A673 (cell line): Measurements from ENCODE around the gene STOML1. TPM values are rescaled to one million over a fixed set of nuclear protein-coding genes. Genes with fewer than 3 reads are reported as not detected.
"Not testable (repeated sequence)": the region's sequence is repeated elsewhere in the genome, so short reads cannot be mapped to it uniquely, and the experiment has no call there.

Experiments used
- BruUV-seq: library from RNA; stranded (reverse); fragments of 400-500 nt; replicated peaks from 2 replicates; lab custom pipeline; 2021; lab: Mats Ljungman, UMichigan
- CTCF ChIA-PET: fragments of 300-600 bp; sonication (Branson Sonifier 250); formaldehyde crosslinking; loops from one replicate; lab custom pipeline; 2022; ENCODE audit warnings: antibody characterized with exemption; lab: Charles Lee
- POLR2A ChIA-PET: fragments of 300-600 bp; sonication (Branson Sonifier 250); formaldehyde crosslinking; loops from one replicate; lab custom pipeline; 2022; ENCODE audit warnings: antibody characterized with exemption; ENCODE audit not compliant: low non-redundant PET; lab: Charles Lee
- DNase-seq: peaks from one replicate; pipeline ENCODE4 v3.0.0-alpha.2; 2015; ENCODE audit warnings: low spot score
- H3K27ac ChIP-seq: fragments of 200-600 bp; sonication (generic); 2 replicates; pipeline ENCODE4 v1.5.1; 2016; ENCODE audit warnings: mixed run types, low read depth, mild to moderate bottlenecking, mixed read lengths, antibody characterized with exemption, low read length; ENCODE audit not compliant: poor library complexity, severe bottlenecking
- H3K27me3 ChIP-seq: fragments of 200-600 bp; sonication (generic); replicated peaks from 2 replicates; pipeline ENCODE4 v1.6.1; 2017; ENCODE audit warnings: mixed run types, low read depth, mild to moderate bottlenecking, mixed read lengths, antibody characterized with exemption, low read length; ENCODE audit not compliant: insufficient read depth, poor library complexity
- H3K36me3 ChIP-seq: fragments of 200-600 bp; sonication (generic); 2 replicates; pipeline ENCODE4 v1.6.1; 2016; ENCODE audit warnings: mixed run types, mild to moderate bottlenecking, mixed read lengths, antibody characterized with exemption, low read length; ENCODE audit not compliant: insufficient read depth, poor library complexity, severe bottlenecking
- H3K4me1 ChIP-seq: fragments of 200-600 bp; sonication (generic); 2 replicates; pipeline ENCODE4 v1.6.1; 2017; ENCODE audit warnings: mixed run types, mild to moderate bottlenecking, mixed read lengths, antibody characterized with exemption, low read length; ENCODE audit not compliant: insufficient read depth, poor library complexity, severe bottlenecking
- H3K4me3 ChIP-seq: fragments of 200-600 bp; sonication (generic); 2 replicates; pipeline ENCODE4 v1.5.1; 2016; ENCODE audit warnings: low read depth, mixed run types, mild to moderate bottlenecking, mixed read lengths, low read length; ENCODE audit not compliant: poor library complexity, severe bottlenecking
- H3K9me3 ChIP-seq: fragments of 200-600 bp; sonication (generic); 2 replicates; pipeline ENCODE4 v1.6.1; 2016; ENCODE audit warnings: mixed run types, low read depth, mild to moderate bottlenecking, mixed read lengths, antibody characterized with exemption, low read length; ENCODE audit not compliant: poor library complexity, severe bottlenecking
- EZH2 ChIP-seq: fragments of 200-600 bp; sonication (generic); IDR thresholded peaks from 2 replicates; pipeline ENCODE4 v1.6.1; 2017; ENCODE audit warnings: borderline replicate concordance, low read depth, mild to moderate bottlenecking, mixed read lengths, antibody characterized with exemption, low read length; ENCODE audit not compliant: poor library complexity, severe bottlenecking
- intact Hi-C: fragments of 100-400 bp; cut with micrococcal nuclease; formaldehyde crosslinking; loops from one replicate; pipeline ENCODE4 v1.10.0; 2022; ENCODE audit not compliant: unreplicated experiment
- total RNA-seq: library from RNA; stranded (reverse); gene quantifications from 2 replicates; pipeline ENCODE4 v1.2.3, GENCODE V29; 2021
- TF ChIP-seq, protein P1 (sequence below): fragments of 300-800, 200-600 bp; sonication (generic); conservative IDR thresholded peaks from 2 replicates; pipeline ENCODE4 v1.5.1; 2017; ENCODE audit warnings: low read depth, mild to moderate bottlenecking, antibody characterized with exemption, low read length, moderate library complexity, mixed read lengths

The STOML1 gene
- total RNA-seq, 1 experiment from 2014 or later = 7.3 TPM

DNA sequence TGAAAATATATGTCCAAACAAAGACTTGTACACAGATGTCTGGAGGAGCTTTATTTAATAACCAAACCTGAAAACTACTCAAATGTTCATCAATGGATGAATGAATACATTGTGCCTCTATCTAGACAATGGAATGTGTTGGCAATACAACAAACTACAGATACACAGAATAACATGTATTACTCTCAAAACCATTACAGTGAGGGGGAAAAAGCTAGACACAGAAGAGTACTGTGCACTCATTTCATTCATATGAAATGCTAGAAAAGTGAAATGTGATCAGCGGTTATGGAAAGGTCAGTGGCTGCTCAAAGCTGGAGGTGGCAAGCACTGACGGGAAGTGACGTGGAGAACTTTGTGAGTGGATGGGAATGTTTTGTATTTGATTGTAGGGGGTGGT, 13.2 kb downstream of the STOML1 start:
- CTCF ChIA-PET = no interaction called here
- intact Hi-C loops = no loop called here
- no peaks in the 10 kb centered on the region for H3K9me3 ChIP-seq
- H3K27ac ChIP-seq = no peak overlapping the region
- H3K4me3 ChIP-seq = no peak overlapping the region
- no TSS peak for BruUV-seq
- TF ChIP-seq, protein P1, sequence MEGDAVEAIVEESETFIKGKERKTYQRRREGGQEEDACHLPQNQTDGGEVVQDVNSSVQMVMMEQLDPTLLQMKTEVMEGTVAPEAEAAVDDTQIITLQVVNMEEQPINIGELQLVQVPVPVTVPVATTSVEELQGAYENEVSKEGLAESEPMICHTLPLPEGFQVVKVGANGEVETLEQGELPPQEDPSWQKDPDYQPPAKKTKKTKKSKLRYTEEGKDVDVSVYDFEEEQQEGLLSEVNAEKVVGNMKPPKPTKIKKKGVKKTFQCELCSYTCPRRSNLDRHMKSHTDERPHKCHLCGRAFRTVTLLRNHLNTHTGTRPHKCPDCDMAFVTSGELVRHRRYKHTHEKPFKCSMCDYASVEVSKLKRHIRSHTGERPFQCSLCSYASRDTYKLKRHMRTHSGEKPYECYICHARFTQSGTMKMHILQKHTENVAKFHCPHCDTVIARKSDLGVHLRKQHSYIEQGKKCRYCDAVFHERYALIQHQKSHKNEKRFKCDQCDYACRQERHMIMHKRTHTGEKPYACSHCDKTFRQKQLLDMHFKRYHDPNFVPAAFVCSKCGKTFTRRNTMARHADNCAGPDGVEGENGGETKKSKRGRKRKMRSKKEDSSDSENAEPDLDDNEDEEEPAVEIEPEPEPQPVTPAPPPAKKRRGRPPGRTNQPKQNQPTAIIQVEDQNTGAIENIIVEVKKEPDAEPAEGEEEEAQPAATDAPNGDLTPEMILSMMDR = no peak
- TF ChIP-seq EZH2 = no peak
- H3K36me3 ChIP-seq = no peaks in the 10 kb centered on the region
- POLR2A ChIA-PET = no interaction called here
- no peaks in the 10 kb centered on the region for H3K27me3 ChIP-seq
- H3K4me1 ChIP-seq = peaks cover 18% of the 10 kb centered on the region
- DNase-seq = no peak

DNA sequence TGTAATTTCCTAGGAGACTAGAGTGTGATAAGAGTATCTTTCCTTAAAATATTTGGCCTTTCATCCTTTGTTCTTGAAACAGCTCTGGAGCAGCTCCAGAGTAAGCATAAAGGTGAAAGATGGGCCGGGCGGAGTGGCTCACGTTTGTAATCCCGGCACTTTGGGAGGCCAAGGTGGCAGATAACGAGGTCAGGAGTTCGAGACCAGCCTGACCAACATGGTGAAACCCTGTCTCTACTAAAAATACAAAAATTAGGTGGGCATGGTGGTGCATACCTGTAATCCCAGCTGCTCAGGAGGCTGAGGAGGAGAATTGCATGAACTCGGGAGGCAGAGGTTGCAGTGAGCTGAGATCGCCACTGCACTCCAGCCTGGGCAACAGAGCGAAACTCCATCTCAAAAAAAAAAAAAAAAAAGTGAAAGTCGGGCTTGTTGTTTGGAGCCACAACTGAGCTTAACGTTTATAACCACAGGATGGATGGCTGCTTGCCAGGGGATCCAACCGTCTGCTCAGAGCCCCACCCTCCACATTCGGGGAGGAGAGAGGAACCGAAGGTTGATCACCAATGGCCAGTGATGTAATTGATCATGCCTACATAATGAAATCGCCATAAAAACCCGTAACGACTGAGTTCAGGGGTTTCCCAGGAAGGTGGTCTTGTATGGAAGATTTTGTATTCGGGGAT, 16.5 kb downstream of the STOML1 start:
- POLR2A ChIA-PET = not testable (repeated sequence)

DNA sequence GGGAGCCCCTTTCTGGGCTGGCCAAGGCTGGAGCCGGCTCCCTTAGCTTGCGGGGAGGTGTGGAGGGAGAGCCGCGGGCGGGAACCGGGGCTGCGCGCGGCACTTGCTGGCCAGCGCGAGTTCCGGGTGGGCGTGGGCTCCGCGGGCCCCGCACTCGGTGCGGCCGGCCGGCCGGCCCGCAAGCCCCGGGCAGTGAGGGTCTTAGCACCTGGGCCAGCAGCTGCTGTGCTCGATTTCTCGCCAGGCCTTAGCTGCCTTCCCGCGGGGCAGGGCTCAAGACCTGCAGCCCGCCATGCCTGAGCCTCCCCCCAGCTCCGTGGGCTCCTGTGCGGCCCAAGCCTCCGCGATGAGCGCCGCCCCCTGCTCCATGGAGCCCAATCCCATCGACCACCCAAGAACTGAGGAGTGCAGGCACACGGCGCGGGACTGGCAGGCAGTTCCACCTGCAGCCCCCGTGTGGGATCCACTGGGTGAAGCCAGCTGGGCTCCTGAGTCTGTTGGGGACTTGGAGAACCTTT, 18.4 kb downstream of the STOML1 start:
- H3K27ac ChIP-seq, H3K4me1 ChIP-seq, H3K9me3 ChIP-seq, DNase-seq, POLR2A ChIA-PET, H3K36me3 ChIP-seq, BruUV-seq, H3K27me3 ChIP-seq, H3K4me3 ChIP-seq: not testable (repeated sequence)
- CTCF ChIA-PET = interaction anchor here (0.8 to 1.6 kb wide), 3 partner anchors 14 to 344 kb away, joined by 3 to 49 read pairs (median 15); no protein-coding TSS in a partner anchor
- intact Hi-C loops = loop anchor here (2.0 to 5.0 kb wide), 3 partner anchors 63 to 349 kb away; no protein-coding TSS in a partner anchor

More for the DNA sequence above, 16.5 kb downstream of the STOML1 start:
- H3K27me3 ChIP-seq, H3K4me1 ChIP-seq, H3K9me3 ChIP-seq, H3K36me3 ChIP-seq, BruUV-seq, intact Hi-C loops, H3K27ac ChIP-seq, H3K4me3 ChIP-seq, DNase-seq: not testable (repeated sequence)
- CTCF ChIA-PET = interaction anchor here (0.6 kb wide), 1 partner anchor 349 kb away, joined by 8 read pairs; no protein-coding TSS in a partner anchor

DNA sequence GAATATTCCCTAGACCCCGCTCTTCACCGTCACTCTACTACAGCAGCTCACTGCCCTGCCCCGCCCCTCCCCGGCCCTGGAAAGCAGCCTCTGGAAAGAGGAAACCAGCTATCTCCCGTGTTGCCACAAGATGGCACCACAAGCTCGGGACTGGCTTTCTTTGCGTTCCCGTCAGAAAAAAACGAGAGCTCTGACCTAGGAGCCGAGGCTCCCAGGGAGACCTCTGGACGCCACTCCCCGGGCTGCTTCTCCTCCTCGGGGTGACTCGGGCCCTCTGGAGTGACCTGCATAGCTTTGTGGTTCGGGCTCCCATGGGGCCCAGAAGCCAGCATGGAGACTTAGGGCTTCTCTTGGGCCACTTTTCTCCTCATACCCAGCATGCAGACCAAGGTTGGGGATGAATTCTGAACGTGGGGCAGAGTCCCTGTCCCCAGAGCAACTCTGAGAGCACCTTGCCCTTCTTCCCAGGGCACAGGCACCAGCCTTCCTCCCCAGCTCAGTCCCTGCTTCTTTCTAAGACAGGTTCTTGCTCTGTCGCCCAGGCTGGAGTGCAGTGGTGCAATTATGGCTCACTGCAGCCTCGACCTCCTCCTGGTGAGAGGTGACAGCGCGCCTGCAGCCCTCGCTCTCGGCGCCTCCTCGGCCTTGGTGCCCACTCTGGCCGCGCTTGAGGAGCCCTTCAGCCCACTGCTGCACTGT, 19.0 kb downstream of the STOML1 start:
- peak overlapping the region; percentile 24 for H3K4me3 ChIP-seq
- no peaks in the 10 kb centered on the region for H3K9me3 ChIP-seq
- no peaks in the 10 kb centered on the region for H3K36me3 ChIP-seq
- CTCF ChIA-PET = interaction anchor here (0.5 to 1.6 kb wide), 26 partner anchors 9 to 524 kb away, joined by 3 to 49 read pairs (median 5); partner anchors contain the start of genes PML and TBC1D21
- no peak overlapping the region for H3K27ac ChIP-seq
- no peaks in the 10 kb centered on the region for H3K4me1 ChIP-seq
- POLR2A ChIA-PET = interaction anchor here (0.6 kb wide), 1 partner anchor 335 kb away, joined by 3 read pairs; no protein-coding TSS in a partner anchor
- peak; percentile 91 for DNase-seq
- no peaks in the 10 kb centered on the region for H3K27me3 ChIP-seq
- no TSS peak for BruUV-seq
- intact Hi-C loops = loop anchor here (2.0 to 5.0 kb wide), 3 partner anchors 64 to 350 kb away; no protein-coding TSS in a partner anchor
- no peak for TF ChIP-seq EZH2
- TF ChIP-seq, protein P1 = peak; percentile 92
